DND-41 (cell line): ENCODE measurements around the gene ICA1.

Source experiments
- EZH2 ChIP-seq: IDR thresholded peaks from 3 replicates; pipeline ENCODE4 v1.6.1; 2012; ENCODE audit warnings: borderline replicate concordance, low read depth, mild to moderate bottlenecking, moderate library complexity, low read length, inconsistent platforms; ENCODE audit not compliant: severe bottlenecking
- TF ChIP-seq, protein P1 (sequence below): IDR thresholded peaks from 2 replicates; pipeline ENCODE4 v1.5.1; 2012; ENCODE audit warnings: borderline replicate concordance, low read length, moderate library complexity, mild to moderate bottlenecking; ENCODE audit not compliant: poor library complexity, severe bottlenecking; ENCODE audit errors: extremely low read depth

DNA sequence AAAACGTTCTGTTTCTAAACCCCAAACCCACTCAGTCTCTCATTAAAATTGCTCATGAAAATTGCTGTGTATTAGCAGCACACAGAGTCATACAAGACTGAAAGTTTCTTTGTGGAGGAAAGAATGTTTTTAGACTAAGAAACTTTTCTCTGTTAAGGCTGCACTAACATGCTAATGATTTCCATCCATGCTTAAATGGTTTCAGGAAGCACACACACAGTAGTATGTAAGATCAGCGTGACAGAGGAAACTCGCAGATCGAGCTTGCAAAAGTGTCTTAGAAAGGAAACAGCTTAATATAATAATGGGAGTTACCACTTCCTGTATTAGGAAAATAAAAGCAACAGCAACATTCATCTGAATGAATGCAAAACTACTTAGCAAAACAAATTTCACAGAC is 112.7 kb downstream of the ICA1 start:
- TF ChIP-seq, protein P1, sequence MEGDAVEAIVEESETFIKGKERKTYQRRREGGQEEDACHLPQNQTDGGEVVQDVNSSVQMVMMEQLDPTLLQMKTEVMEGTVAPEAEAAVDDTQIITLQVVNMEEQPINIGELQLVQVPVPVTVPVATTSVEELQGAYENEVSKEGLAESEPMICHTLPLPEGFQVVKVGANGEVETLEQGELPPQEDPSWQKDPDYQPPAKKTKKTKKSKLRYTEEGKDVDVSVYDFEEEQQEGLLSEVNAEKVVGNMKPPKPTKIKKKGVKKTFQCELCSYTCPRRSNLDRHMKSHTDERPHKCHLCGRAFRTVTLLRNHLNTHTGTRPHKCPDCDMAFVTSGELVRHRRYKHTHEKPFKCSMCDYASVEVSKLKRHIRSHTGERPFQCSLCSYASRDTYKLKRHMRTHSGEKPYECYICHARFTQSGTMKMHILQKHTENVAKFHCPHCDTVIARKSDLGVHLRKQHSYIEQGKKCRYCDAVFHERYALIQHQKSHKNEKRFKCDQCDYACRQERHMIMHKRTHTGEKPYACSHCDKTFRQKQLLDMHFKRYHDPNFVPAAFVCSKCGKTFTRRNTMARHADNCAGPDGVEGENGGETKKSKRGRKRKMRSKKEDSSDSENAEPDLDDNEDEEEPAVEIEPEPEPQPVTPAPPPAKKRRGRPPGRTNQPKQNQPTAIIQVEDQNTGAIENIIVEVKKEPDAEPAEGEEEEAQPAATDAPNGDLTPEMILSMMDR, result no peak
- TF ChIP-seq EZH2, result no peak
